Gastroesophageal sphincter (tissue), 3 donors: ENCODE data around the gene NAA60.

ENCODE experiments used
- CTCF ChIP-seq, 4 experiments: fragments of 200-600 bp in 2 of 4; fragments of 450-650 bp in 2 of 4; sonication (generic) in 1 of 4; IDR thresholded peaks; one replicate each; pipeline ENCODE4 v1.5.1; 2017 to 2019; ENCODE audit warnings: antibody characterized with exemption in 4 of 4, mild to moderate bottlenecking in 2 of 4, moderate library complexity in 2 of 4
- POLR2AphosphoS5 ChIP-seq: sonication (generic); formaldehyde crosslinking; IDR thresholded peaks from one replicate; pipeline ENCODE4 v1.6.1; 2017; ENCODE audit warnings: antibody characterized with exemption

GRCh38 chr16:3503523-3503922 is 60.0 kb downstream of the NAA60 start:
- TF ChIP-seq POLR2AphosphoS5 (no peak), CTCF (IDR thresholded peaks at IDR 0.05) (no peak)
